Measurements from ENCODE around the gene IL7R. TPM values are rescaled to one million over a fixed set of nuclear protein-coding genes. Genes with fewer than 3 reads are reported as not detected.
A peak's percentile ranks its signal among the peaks of the same experiment; 100 is the strongest.

The IL7R gene
- total and polyA plus RNA-seq, 8 donors, result 2.2 to 124 (median 7.5) TPM

GRCh38 chr5:35921930-35922329 lies 65.2 kb downstream of the IL7R start:
- TF ChIP-seq POLR2A (IDR thresholded peaks at IDR 0.05) (no peak), CTCF (IDR thresholded peaks at IDR 0.05) (no peak), EP300 (IDR thresholded peaks at IDR 0.05) (no peak), POLR2AphosphoS5 (IDR thresholded peaks at IDR 0.05) (no peak)
- Histone ChIP-seq H3K4me1 (peaks cover 0 to 13% (median 6%) of the 10 kb centered on the region in 4 donors), H3K4me3 (no peak overlapping the region), H3K27ac (no peak overlapping the region), H3K36me3 (no peaks in the 10 kb centered on the region), H3K27me3 (peaks cover 0 to 48% (median 8%) of the 10 kb centered on the region in 3 donors), H3K9me3 (no peaks in the 10 kb centered on the region)
- no peak for DNase-seq
- intact Hi-C loops (cut with DNase I; ENCODE audit: low total_unique reads), result loop anchor here (5.0 to 10.0 kb wide), 2 partner anchors 145 to 837 kb away; no protein-coding TSS in a partner anchor
- 55 to 77% (median 60%) methylated on average over 5 of the region's 5 CpGs for WGBS, 5 donors

GRCh38 chr5:35922468-35922867 lies 65.8 kb downstream of the IL7R start:
- no peaks in the 10 kb centered on the region for H3K9me3 ChIP-seq
- no peaks in the 10 kb centered on the region for H3K36me3 ChIP-seq
- intact Hi-C loops (cut with DNase I; ENCODE audit: low total_unique reads), result loop anchor here (5.0 to 10.0 kb wide), 2 partner anchors 145 to 838 kb away; no protein-coding TSS in a partner anchor
- WGBS, 5 donors, result 72 to 80% (median 73%) methylated on average over 7 of the region's 7 CpGs
- peaks cover 0 to 53% (median 8%) of the 10 kb centered on the region in 3 donors for H3K27me3 ChIP-seq
- H3K4me1 ChIP-seq, result peaks cover 0 to 13% (median 6%) of the 10 kb centered on the region in 4 donors
- no peak overlapping the region for H3K27ac ChIP-seq
- DNase-seq, result no peak
- no peak overlapping the region for H3K4me3 ChIP-seq
- TF ChIP-seq POLR2AphosphoS5 (IDR thresholded peaks at IDR 0.05), result no peak
- no peak for TF ChIP-seq CTCF (IDR thresholded peaks at IDR 0.05)

- 46 to 58% (median 55%) methylated on average over 9 to 10 of the region's 10 CpGs for WGBS, 5 donors
- intact Hi-C loops (cut with DNase I; ENCODE audit: low total_unique reads), result loop anchor here (5.0 to 10.0 kb wide), 2 partner anchors 147 to 840 kb away; no protein-coding TSS in a partner anchor
- TF ChIP-seq POLR2A (IDR thresholded peaks at IDR 0.05), result no peak
- TF ChIP-seq EP300 (IDR thresholded peaks at IDR 0.05), result no peak
- no peak for TF ChIP-seq POLR2AphosphoS5 (IDR thresholded peaks at IDR 0.05)
- no peak for TF ChIP-seq CTCF (IDR thresholded peaks at IDR 0.05)
- Histone ChIP-seq H3K36me3 (no peaks in the 10 kb centered on the region), H3K9me3 (no peaks in the 10 kb centered on the region), H3K4me1 (peaks cover 0 to 13% (median 6%) of the 10 kb centered on the region in 4 donors), H3K4me3 (no peak overlapping the region), H3K27me3 (peaks cover 0 to 59% (median 8%) of the 10 kb centered on the region in 3 donors), H3K27ac (no peak overlapping the region)
- DNase-seq, result no peak
Measured at GRCh38 chr5:35924122-35924949, 67.6 kb downstream of the IL7R start.

DNA sequence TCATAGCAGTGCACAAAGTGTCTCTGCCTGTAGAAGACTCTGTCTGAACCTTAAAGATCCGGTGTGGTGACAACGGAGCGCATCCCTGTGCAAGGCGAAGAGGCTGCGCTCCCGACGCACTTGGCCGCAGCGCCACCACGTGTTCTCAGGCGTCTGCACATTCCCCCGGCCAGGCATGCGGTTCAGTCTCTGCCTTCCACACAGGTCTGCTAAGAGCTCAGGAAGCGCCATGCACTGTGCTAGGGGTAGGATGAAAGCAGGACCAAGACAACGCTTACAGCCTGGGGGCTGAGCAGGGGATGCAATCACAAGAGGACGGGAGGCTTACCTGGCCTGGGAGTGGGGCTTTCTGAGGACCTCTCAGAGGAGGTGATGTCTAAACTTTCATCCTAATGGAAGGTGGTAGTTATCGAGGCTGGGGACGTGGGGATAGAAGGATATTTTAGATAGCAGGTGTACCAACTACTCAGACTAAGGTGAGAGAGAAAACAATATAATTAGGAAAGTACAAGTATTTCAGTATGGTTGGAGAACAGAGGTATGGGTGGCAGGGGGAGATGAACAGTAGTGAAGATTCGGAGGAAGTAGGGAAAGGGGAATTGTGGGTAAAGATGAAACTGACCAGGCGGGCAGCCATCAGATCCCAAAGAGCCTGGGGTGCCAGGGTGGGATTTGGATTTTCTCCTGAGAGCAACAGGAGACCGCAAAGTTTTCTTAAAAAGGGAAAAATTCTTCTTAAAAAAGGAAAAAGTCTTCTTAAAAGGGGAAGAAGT lies 68.4 kb downstream of the IL7R start:
- DNase-seq, result peak; percentile 51 to 87
- Histone ChIP-seq H3K27me3 (peaks cover 0 to 59% (median 8%) of the 10 kb centered on the region in 3 donors), H3K4me1 (peaks cover 0 to 13% (median 6%) of the 10 kb centered on the region in 4 donors), H3K9me3 (no peaks in the 10 kb centered on the region), H3K4me3 (no peak overlapping the region), H3K27ac (no peak overlapping the region), H3K36me3 (no peaks in the 10 kb centered on the region)
- TF ChIP-seq CTCF (IDR thresholded peaks at IDR 0.05) (peak in 4 of 7 experiments; percentile 19 to 36 (median 30)), POLR2AphosphoS5 (IDR thresholded peaks at IDR 0.05) (no peak)
- intact Hi-C loops (cut with DNase I; ENCODE audit: low total_unique reads), result loop anchor here (5.0 to 10.0 kb wide), 3 partner anchors 148 to 840 kb away; partner anchors contain the start of gene SPEF2
- WGBS, 5 donors, result 14 to 31% (median 17%) methylated on average over 10 to 21 of the region's 21 CpGs
